Epidermal melanocyte (primary cell): ENCODE data around the gene CXCL6.

Source experiments
- DNase-seq: peaks from one replicate; pipeline ENCODE4 v3.0.0; 2011; ENCODE audit warnings: low spot score; ENCODE audit not compliant: insufficient read length

The CXCL6 gene

GRCh38 chr4:73836373-73837279 is at the start of gene CXCL6:
CXCL6 (plus strand) TSS chr4:73836678; CDS start chr4:73836751, 73 bp downstream.
- DNase-seq, result no peak

GRCh38 chr4:73788411-73788810 is 48.1 kb upstream of the CXCL6 start:
- DNase-seq, result peak; percentile 31

GRCh38 chr4:73798842-73799241 is 37.6 kb upstream of the CXCL6 start:
- DNase-seq, result no peak

GRCh38 chr4:73800206-73800605 is 36.3 kb upstream of the CXCL6 start:
- no peak for DNase-seq

GRCh38 chr4:73801692-73802091 is 34.8 kb upstream of the CXCL6 start:
- DNase-seq, result no peak

- DNase-seq, result no peak
Measured at GRCh38 chr4:73803213-73803612, 33.3 kb upstream of the CXCL6 start.

- DNase-seq, result no peak
Measured at GRCh38 chr4:73810191-73810590, 26.3 kb upstream of the CXCL6 start.

GRCh38 chr4:73811841-73812240 is 24.6 kb upstream of the CXCL6 start:
- no peak for DNase-seq

- DNase-seq, result no peak
Measured at GRCh38 chr4:73814679-73815078, 21.8 kb upstream of the CXCL6 start.

- DNase-seq, result no peak
Measured at GRCh38 chr4:73815145-73815544, 21.3 kb upstream of the CXCL6 start.

- no peak for DNase-seq
Measured at GRCh38 chr4:73816814-73817213, 19.7 kb upstream of the CXCL6 start.

GRCh38 chr4:73817341-73817740 is 19.1 kb upstream of the CXCL6 start:
- DNase-seq, result no peak

- no peak for DNase-seq
Measured at GRCh38 chr4:73821325-73821724, 15.2 kb upstream of the CXCL6 start.

GRCh38 chr4:73822389-73822788 is 14.1 kb upstream of the CXCL6 start:
- no peak for DNase-seq

GRCh38 chr4:73822812-73823504 is 13.5 kb upstream of the CXCL6 start:
- no peak for DNase-seq

GRCh38 chr4:73823760-73824159 is 12.7 kb upstream of the CXCL6 start:
- DNase-seq, result no peak

- peak; percentile 54 for DNase-seq
Measured at GRCh38 chr4:73828956-73829355, 7.5 kb upstream of the CXCL6 start.

- no peak for DNase-seq
Measured at GRCh38 chr4:73831569-73831968, 4.9 kb upstream of the CXCL6 start.

GRCh38 chr4:73832651-73833237 is 3.7 kb upstream of the CXCL6 start:
- no peak for DNase-seq

GRCh38 chr4:73839071-73839470 is 2.6 kb downstream of the CXCL6 start:
- no peak for DNase-seq

GRCh38 chr4:73839715-73840114 is 3.2 kb downstream of the CXCL6 start:
- DNase-seq, result no peak

GRCh38 chr4:73841243-73841925 is 4.9 kb downstream of the CXCL6 start:
- no peak for DNase-seq
